Psoas muscle (tissue), 8 donors: Measurements from ENCODE around the gene GSG1. TPM values are rescaled to one million over a fixed set of nuclear protein-coding genes. Genes with fewer than 3 reads are reported as not detected.

ENCODE experiments used
- ATAC-seq, 4 donors: fragments of 200-7000 bp; cut with Tn5 transposase; one replicate each; pipeline ENCODE4 v1.9.1; 2020; ENCODE audit warnings: moderate library complexity in 3 of 4, mild to moderate bottlenecking in 2 of 4
- DNase-seq, 2 donors: peaks; one replicate each; pipeline ENCODE4 v3.0.0-alpha.2; 2020
- H3K27ac ChIP-seq: fragments of 200-600 bp; one replicate; pipeline ENCODE4 v1.8.0; 2022
- H3K27me3 ChIP-seq, 3 donors: fragments of 200-600 bp in 1 of 3; one replicate each; pipeline versions ENCODE4 v1.6.1 to v1.8.0; 2013 to 2022; ENCODE audit warnings: low read length in 2 of 3, mild to moderate bottlenecking in 2 of 3, moderate library complexity in 1 of 3; ENCODE audit not compliant: insufficient read depth in 3 of 3
- H3K36me3 ChIP-seq, 2 donors: fragments of 200-600 bp in 1 of 2; one replicate each; pipeline versions ENCODE4 v1.6.1 to v1.8.0; 2013 to 2022; ENCODE audit warnings: low read depth in 1 of 2, mild to moderate bottlenecking in 1 of 2, moderate library complexity in 1 of 2; ENCODE audit not compliant: insufficient read depth in 1 of 2
- H3K4me1 ChIP-seq: fragments of 200-600 bp; one replicate; pipeline ENCODE4 v1.8.0; 2022
- H3K4me3 ChIP-seq: fragments of 200-600 bp; one replicate; pipeline ENCODE4 v1.8.0; 2022; ENCODE audit warnings: mild to moderate bottlenecking
- H3K9me3 ChIP-seq: fragments of 200-600 bp; one replicate; pipeline ENCODE4 v1.8.0; 2022
- WGBS, 3 donors: extraction: QIAGEN DNeasy Blood & Tissue Kit; methylation state at CpG; one replicate each; pipeline versions ENCODE4 v1.1.6 to v1.1.7; 2013; 5-methylcytosine and 5-hydroxymethylcytosine counted together
- intact Hi-C, 2 donors: fragments of 100-400 bp; cut with DNase I; formaldehyde crosslinking; loops; one replicate each; pipeline versions ENCODE4 v1.11.0 to v1.14.2; 2022
- polyA plus RNA-seq, 3 donors: library from polyadenylated mRNA; stranded (reverse); fragments of 200-250 nt; gene quantifications; one replicate each; pipeline ENCODE4 v1.2.3, GENCODE V29; 2013
- total RNA-seq, 4 donors: library from RNA; stranded (reverse); fragmentation: NEBNext Ultra II Directional in 2 of 4; extraction: Animal tissue kit (Norgen Biotek cat#: 25700) in 2 of 4; gene quantifications; one replicate each; pipeline versions ENCODE4 v1.2.1 to v1.2.4, GENCODE V29; 2021 to 2023
- TF ChIP-seq, protein P1 (sequence below): fragments of 200-600 bp; IDR thresholded peaks from one replicate; pipeline ENCODE4 v1.8.0; 2022; ENCODE audit warnings: antibody characterized with exemption
- donor health status: healthy with polysubstance abuse.
- donor health status: DM: no; HTN: no; CAD: no; lungs with moderate emphysema.
- donor health status: Bipolar disorder and iron deficiency.
- donor health status: healthy.
- donor health status: DM: yes; HTN: yes; CAD: no.
- donor health status: DM: no; HTN: no; CAD: no.
- donor health status: DM: no; HTN: no; CAD: no.
- donor health status: DM: yes; HTN: yes; CAD: no.

Gene GSG1
- total and polyA plus RNA-seq, 7 donors = not detected

GRCh38 chr12:13119826-13120225 is 16.4 kb upstream of the GSG1 start:
- intact Hi-C loops = no loop called here
- H3K4me1 ChIP-seq = no peaks in the 10 kb centered on the region
- no peak overlapping the region for H3K27ac ChIP-seq
- no peaks in the 10 kb centered on the region for H3K36me3 ChIP-seq
- DNase-seq (no peak), ATAC-seq (no peak)
- TF ChIP-seq, protein P1, sequence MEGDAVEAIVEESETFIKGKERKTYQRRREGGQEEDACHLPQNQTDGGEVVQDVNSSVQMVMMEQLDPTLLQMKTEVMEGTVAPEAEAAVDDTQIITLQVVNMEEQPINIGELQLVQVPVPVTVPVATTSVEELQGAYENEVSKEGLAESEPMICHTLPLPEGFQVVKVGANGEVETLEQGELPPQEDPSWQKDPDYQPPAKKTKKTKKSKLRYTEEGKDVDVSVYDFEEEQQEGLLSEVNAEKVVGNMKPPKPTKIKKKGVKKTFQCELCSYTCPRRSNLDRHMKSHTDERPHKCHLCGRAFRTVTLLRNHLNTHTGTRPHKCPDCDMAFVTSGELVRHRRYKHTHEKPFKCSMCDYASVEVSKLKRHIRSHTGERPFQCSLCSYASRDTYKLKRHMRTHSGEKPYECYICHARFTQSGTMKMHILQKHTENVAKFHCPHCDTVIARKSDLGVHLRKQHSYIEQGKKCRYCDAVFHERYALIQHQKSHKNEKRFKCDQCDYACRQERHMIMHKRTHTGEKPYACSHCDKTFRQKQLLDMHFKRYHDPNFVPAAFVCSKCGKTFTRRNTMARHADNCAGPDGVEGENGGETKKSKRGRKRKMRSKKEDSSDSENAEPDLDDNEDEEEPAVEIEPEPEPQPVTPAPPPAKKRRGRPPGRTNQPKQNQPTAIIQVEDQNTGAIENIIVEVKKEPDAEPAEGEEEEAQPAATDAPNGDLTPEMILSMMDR = no peak
- WGBS, 3 donors = 84 to 92% (median 88%) methylated on average over 2 of the region's 2 CpGs
- H3K9me3 ChIP-seq = no peaks in the 10 kb centered on the region
- no peaks in the 10 kb centered on the region for H3K27me3 ChIP-seq
- H3K4me3 ChIP-seq = no peak overlapping the region

GRCh38 chr12:13117029-13117428 is 13.6 kb upstream of the GSG1 start:
- no peaks in the 10 kb centered on the region for H3K36me3 ChIP-seq
- no peak for ATAC-seq
- WGBS, 3 donors = 37 to 58% (median 58%) methylated on average over 6 of the region's 6 CpGs

GRCh38 chr12:13116259-13116658 is 12.8 kb upstream of the GSG1 start:
- H3K36me3 ChIP-seq = no peaks in the 10 kb centered on the region
- TF ChIP-seq, protein P1 = no peak
- no peak overlapping the region for H3K27ac ChIP-seq
- ATAC-seq = peak in 1 of 4 donors; percentile 36
- H3K27me3 ChIP-seq = peaks cover 0 to 2% (median 0%) of the 10 kb centered on the region in 3 donors
- no peaks in the 10 kb centered on the region for H3K9me3 ChIP-seq
- intact Hi-C loops = no loop called here
- no peak overlapping the region for H3K4me3 ChIP-seq
- DNase-seq = peak in 1 of 2 donors; percentile 32
- 68 to 75% (median 68%) methylated on average over 7 of the region's 7 CpGs for WGBS, 3 donors
- H3K4me1 ChIP-seq = peaks cover 6% of the 10 kb centered on the region

More at GRCh38 chr12:13117029-13117428, 13.6 kb upstream of the GSG1 start:
- peaks cover 0 to under 1% (median 0%) of the 10 kb centered on the region in 3 donors for H3K27me3 ChIP-seq
- TF ChIP-seq, protein P1 = no peak
- no peak for DNase-seq
- peaks cover 6% of the 10 kb centered on the region for H3K4me1 ChIP-seq
- H3K4me3 ChIP-seq = no peak overlapping the region
- H3K9me3 ChIP-seq = no peaks in the 10 kb centered on the region
- intact Hi-C loops = no loop called here
- no peak overlapping the region for H3K27ac ChIP-seq

DNA sequence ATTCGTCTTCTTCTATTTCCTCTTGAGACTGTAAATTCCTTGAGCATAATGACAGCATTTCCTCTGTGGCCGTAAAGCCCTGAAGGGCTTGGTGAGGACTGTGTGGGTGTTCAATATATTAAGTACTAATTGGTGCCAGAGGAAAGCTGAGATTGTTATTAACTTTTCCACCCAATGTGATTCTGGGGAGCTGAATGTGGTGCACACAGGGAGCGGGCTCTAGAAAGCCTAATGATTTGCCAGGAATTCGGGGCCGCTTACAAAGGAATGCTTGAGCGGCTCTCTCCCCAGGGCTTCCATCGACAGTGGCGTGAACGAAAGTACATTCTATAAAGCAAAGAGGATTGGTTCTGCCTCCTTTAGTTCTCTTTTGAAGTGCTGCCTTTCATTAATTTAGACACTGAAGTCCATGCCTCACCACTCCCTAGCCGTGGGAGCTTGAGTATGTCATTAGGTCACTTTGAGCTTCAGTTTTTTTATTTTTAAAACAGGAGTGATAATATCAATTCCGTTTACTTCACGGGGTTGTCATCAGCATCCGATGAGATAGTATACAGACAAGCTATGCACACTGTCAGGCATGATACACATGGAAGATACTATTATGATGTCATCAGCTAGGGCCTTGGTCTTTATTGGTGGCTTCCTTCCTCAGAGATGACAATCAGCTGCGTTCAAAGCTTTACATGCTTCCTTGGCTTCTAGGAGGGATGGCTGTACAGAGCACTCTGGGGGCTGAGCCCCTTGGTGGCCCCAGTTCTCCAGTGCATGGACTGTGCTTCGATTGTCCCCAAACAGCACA is 11.0 kb upstream of the GSG1 start:
- 30 to 35% (median 33%) methylated on average over 15 of the region's 15 CpGs for WGBS, 3 donors
- H3K4me1 ChIP-seq = peaks cover 6% of the 10 kb centered on the region
- H3K36me3 ChIP-seq = no peaks in the 10 kb centered on the region
- ATAC-seq (no peak), DNase-seq (no peak)
- no peaks in the 10 kb centered on the region for H3K9me3 ChIP-seq
- H3K27ac ChIP-seq = no peak overlapping the region
- H3K4me3 ChIP-seq = no peak overlapping the region
- TF ChIP-seq, protein P1 = no peak
- intact Hi-C loops = no loop called here
- peaks cover 0 to 2% (median 0%) of the 10 kb centered on the region in 3 donors for H3K27me3 ChIP-seq
